WTC11 (cell line): ENCODE measurements around the gene AMHR2. TPM values are rescaled to one million over a fixed set of nuclear protein-coding genes. Genes with fewer than 3 reads are reported as not detected.

ENCODE experiments used
- ATAC-seq: fragments of 200-7000 bp; cut with Tn5 transposase; 2 replicates; pipeline ENCODE4 v1.10.0; 2021; ENCODE audit warnings: mild to moderate bottlenecking, moderate library complexity
- CTCF ChIA-PET: fragments of 300-600 bp; sonication (Branson Sonifier 250); formaldehyde crosslinking; loops from one replicate; lab custom pipeline; 2021; ENCODE audit warnings: antibody characterized with exemption; lab: Charles Lee
- POLR2A ChIA-PET: fragments of 350-600 bp; sonication (Branson Sonifier 250); formaldehyde crosslinking; loops from one replicate; lab custom pipeline; 2021; ENCODE audit warnings: antibody characterized with exemption; lab: Charles Lee
- DNase-seq: peaks from one replicate; pipeline ENCODE4 v3.0.0; 2021; ENCODE audit warnings: low spot score
- H3K27ac Mint-ChIP-seq: 2 replicates; pipeline ENCODE4 v1.8.0; 2021; ENCODE audit warnings: mixed read lengths
- H3K27me3 Mint-ChIP-seq: 2 replicates; pipeline ENCODE4 v1.8.0; 2021; ENCODE audit warnings: low read depth, mild to moderate bottlenecking, moderate library complexity, mixed read lengths
- H3K36me3 Mint-ChIP-seq: 2 replicates; pipeline ENCODE4 v1.8.0; 2021; ENCODE audit warnings: mixed read lengths
- H3K4me1 Mint-ChIP-seq: 2 replicates; pipeline ENCODE4 v1.8.0; 2022; ENCODE audit warnings: mixed read lengths
- H3K4me3 Mint-ChIP-seq: 2 replicates; pipeline ENCODE4 v1.8.0; 2021; ENCODE audit warnings: mild to moderate bottlenecking, moderate library complexity, mixed read lengths
- H3K9me3 Mint-ChIP-seq: 2 replicates; pipeline ENCODE4 v1.8.0; 2021; ENCODE audit warnings: mixed read lengths
- ELF4 ChIP-seq: sonication (generic); formaldehyde crosslinking; IDR thresholded peaks from 2 replicates; pipeline ENCODE4 v1.8.1; 2022; ENCODE audit warnings: low read depth, mild to moderate bottlenecking, moderate library complexity, missing genetic modification reagents
- FOXP1 ChIP-seq: sonication (generic); formaldehyde crosslinking; IDR thresholded peaks from 2 replicates; pipeline ENCODE4 v1.8.0; 2022; ENCODE audit warnings: missing genetic modification reagents, mild to moderate bottlenecking, moderate library complexity, borderline replicate concordance
- GRHL2 ChIP-seq: fragments of 250-450 bp; sonication (Bioruptor Pico); IDR thresholded peaks from 2 replicates; pipeline ENCODE4 v1.8.0; 2022; ENCODE audit warnings: mild to moderate bottlenecking, moderate library complexity; ENCODE audit not compliant: insufficient replicate concordance, severe bottlenecking
- JUN ChIP-seq: sonication (generic); formaldehyde crosslinking; IDR thresholded peaks from 2 replicates; pipeline ENCODE4 v1.8.0; 2023; ENCODE audit warnings: mild to moderate bottlenecking, missing genetic modification reagents
- NFYB ChIP-seq: sonication (generic); formaldehyde crosslinking; conservative IDR thresholded peaks from 2 replicates; pipeline ENCODE4 v1.8.0; 2022; ENCODE audit warnings: low read depth, missing genetic modification reagents
- NR1H2 ChIP-seq: sonication (generic); formaldehyde crosslinking; IDR thresholded peaks from 2 replicates; pipeline ENCODE4 v1.9.0; 2021; ENCODE audit warnings: mild to moderate bottlenecking, moderate library complexity, missing genetic modification reagents
- NR3C1 ChIP-seq: sonication (generic); formaldehyde crosslinking; conservative IDR thresholded peaks from 2 replicates; pipeline ENCODE4 v1.8.1; 2023; ENCODE audit warnings: low read depth, mild to moderate bottlenecking, missing genetic modification reagents
- RORB ChIP-seq: fragments of 250-450 bp; sonication (Bioruptor Pico); IDR thresholded peaks from 2 replicates; pipeline ENCODE4 v1.9.0; 2021; ENCODE audit warnings: mild to moderate bottlenecking
- TP53 ChIP-seq: sonication (generic); formaldehyde crosslinking; IDR thresholded peaks from 2 replicates; pipeline ENCODE4 v1.8.1; 2023; ENCODE audit warnings: mild to moderate bottlenecking, missing genetic modification reagents
- ZNF232 ChIP-seq: sonication (generic); formaldehyde crosslinking; IDR thresholded peaks from 2 replicates; pipeline ENCODE4 v1.8.0; 2022; ENCODE audit warnings: mild to moderate bottlenecking, missing genetic modification reagents
- ZNF317 ChIP-seq: sonication (generic); formaldehyde crosslinking; IDR thresholded peaks from 2 replicates; pipeline ENCODE4 v1.8.1; 2023; ENCODE audit warnings: low read depth, mild to moderate bottlenecking, moderate library complexity, missing genetic modification reagents, borderline replicate concordance
- ZNF396 ChIP-seq: fragments of 250-450 bp; sonication (Bioruptor Pico); IDR thresholded peaks from 2 replicates; pipeline ENCODE4 v1.8.0; 2021; ENCODE audit warnings: mild to moderate bottlenecking, moderate library complexity, borderline replicate concordance
- ZNF423 ChIP-seq: fragments of 250-450 bp; sonication (Bioruptor Pico); IDR thresholded peaks from 2 replicates; pipeline ENCODE4 v2.1.2; 2022; ENCODE audit warnings: mild to moderate bottlenecking, moderate library complexity
- total RNA-seq: library from RNA; stranded (reverse); gene quantifications from 3 replicates; pipeline ENCODE4 v1.2.3, GENCODE V29; 2021
- TF ChIP-seq, protein P1 (sequence below): fragments of 200-600 bp; IDR thresholded peaks from 2 replicates; pipeline ENCODE4 v1.8.0; 2022; ENCODE audit warnings: antibody characterized with exemption
- TF ChIP-seq, protein P2 (sequence below): sonication (generic); formaldehyde crosslinking; IDR thresholded peaks from 2 replicates; pipeline ENCODE4 v1.8.0; 2022; ENCODE audit warnings: missing genetic modification reagents
- TF ChIP-seq, protein P3 (sequence below): sonication (generic); formaldehyde crosslinking; IDR thresholded peaks from 2 replicates; pipeline ENCODE4 v1.8.1; 2022; ENCODE audit warnings: mild to moderate bottlenecking, missing genetic modification reagents, moderate library complexity, borderline replicate concordance
- TF ChIP-seq, protein P4 (sequence below): fragments of 250-450 bp; sonication (Bioruptor Pico); IDR thresholded peaks from 2 replicates; pipeline ENCODE4 v1.9.0; 2021; ENCODE audit warnings: mild to moderate bottlenecking
- TF ChIP-seq, protein P5 (sequence below): sonication (generic); formaldehyde crosslinking; IDR thresholded peaks from 2 replicates; pipeline ENCODE4 v1.8.0; 2022; ENCODE audit warnings: mild to moderate bottlenecking, missing genetic modification reagents
- TF ChIP-seq, protein P6 (sequence below): sonication (generic); formaldehyde crosslinking; IDR thresholded peaks from 2 replicates; pipeline ENCODE4 v1.8.0; 2023; ENCODE audit warnings: missing genetic modification reagents, mild to moderate bottlenecking, borderline replicate concordance

Gene AMHR2
- total RNA-seq, 1 experiment from 2014 or later = not detected

DNA sequence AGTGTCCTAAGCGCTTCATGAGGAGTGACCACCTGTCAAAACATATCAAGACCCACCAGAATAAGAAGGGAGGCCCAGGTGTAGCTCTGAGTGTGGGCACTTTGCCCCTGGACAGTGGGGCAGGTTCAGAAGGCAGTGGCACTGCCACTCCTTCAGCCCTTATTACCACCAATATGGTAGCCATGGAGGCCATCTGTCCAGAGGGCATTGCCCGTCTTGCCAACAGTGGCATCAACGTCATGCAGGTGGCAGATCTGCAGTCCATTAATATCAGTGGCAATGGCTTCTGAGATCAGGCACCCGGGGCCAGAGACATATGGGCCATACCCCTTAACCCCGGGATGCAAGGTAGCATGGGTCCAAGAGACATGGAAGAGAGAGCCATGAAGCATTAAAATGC is 12.7 kb upstream of the AMHR2 start (continued):
- TF ChIP-seq, protein P1, sequence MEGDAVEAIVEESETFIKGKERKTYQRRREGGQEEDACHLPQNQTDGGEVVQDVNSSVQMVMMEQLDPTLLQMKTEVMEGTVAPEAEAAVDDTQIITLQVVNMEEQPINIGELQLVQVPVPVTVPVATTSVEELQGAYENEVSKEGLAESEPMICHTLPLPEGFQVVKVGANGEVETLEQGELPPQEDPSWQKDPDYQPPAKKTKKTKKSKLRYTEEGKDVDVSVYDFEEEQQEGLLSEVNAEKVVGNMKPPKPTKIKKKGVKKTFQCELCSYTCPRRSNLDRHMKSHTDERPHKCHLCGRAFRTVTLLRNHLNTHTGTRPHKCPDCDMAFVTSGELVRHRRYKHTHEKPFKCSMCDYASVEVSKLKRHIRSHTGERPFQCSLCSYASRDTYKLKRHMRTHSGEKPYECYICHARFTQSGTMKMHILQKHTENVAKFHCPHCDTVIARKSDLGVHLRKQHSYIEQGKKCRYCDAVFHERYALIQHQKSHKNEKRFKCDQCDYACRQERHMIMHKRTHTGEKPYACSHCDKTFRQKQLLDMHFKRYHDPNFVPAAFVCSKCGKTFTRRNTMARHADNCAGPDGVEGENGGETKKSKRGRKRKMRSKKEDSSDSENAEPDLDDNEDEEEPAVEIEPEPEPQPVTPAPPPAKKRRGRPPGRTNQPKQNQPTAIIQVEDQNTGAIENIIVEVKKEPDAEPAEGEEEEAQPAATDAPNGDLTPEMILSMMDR = no peak
- TF ChIP-seq, protein P2, sequence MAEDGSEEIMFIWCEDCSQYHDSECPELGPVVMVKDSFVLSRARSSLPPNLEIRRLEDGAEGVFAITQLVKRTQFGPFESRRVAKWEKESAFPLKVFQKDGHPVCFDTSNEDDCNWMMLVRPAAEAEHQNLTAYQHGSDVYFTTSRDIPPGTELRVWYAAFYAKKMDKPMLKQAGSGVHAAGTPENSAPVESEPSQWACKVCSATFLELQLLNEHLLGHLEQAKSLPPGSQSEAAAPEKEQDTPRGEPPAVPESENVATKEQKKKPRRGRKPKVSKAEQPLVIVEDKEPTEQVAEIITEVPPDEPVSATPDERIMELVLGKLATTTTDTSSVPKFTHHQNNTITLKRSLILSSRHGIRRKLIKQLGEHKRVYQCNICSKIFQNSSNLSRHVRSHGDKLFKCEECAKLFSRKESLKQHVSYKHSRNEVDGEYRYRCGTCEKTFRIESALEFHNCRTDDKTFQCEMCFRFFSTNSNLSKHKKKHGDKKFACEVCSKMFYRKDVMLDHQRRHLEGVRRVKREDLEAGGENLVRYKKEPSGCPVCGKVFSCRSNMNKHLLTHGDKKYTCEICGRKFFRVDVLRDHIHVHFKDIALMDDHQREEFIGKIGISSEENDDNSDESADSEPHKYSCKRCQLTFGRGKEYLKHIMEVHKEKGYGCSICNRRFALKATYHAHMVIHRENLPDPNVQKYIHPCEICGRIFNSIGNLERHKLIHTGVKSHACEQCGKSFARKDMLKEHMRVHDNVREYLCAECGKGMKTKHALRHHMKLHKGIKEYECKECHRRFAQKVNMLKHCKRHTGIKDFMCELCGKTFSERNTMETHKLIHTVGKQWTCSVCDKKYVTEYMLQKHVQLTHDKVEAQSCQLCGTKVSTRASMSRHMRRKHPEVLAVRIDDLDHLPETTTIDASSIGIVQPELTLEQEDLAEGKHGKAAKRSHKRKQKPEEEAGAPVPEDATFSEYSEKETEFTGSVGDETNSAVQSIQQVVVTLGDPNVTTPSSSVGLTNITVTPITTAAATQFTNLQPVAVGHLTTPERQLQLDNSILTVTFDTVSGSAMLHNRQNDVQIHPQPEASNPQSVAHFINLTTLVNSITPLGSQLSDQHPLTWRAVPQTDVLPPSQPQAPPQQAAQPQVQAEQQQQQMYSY (CRISPR knock-in tag) = no peak
- TF ChIP-seq NR3C1 (CRISPR knock-in tag) (no peak), FOXP1 (CRISPR knock-in tag) (no peak), TP53 (CRISPR knock-in tag) (no peak), RORB (CRISPR knock-in tag) (no peak), JUN (CRISPR knock-in tag) (no peak), NR1H2 (CRISPR knock-in tag) (no peak), GRHL2 (no peak), ZNF232 (CRISPR knock-in tag) (no peak), NFYB (CRISPR knock-in tag) (no peak)
- TF ChIP-seq, protein P3, sequence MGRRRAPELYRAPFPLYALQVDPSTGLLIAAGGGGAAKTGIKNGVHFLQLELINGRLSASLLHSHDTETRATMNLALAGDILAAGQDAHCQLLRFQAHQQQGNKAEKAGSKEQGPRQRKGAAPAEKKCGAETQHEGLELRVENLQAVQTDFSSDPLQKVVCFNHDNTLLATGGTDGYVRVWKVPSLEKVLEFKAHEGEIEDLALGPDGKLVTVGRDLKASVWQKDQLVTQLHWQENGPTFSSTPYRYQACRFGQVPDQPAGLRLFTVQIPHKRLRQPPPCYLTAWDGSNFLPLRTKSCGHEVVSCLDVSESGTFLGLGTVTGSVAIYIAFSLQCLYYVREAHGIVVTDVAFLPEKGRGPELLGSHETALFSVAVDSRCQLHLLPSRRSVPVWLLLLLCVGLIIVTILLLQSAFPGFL (CRISPR knock-in tag) = no peak
- TF ChIP-seq, protein P4, sequence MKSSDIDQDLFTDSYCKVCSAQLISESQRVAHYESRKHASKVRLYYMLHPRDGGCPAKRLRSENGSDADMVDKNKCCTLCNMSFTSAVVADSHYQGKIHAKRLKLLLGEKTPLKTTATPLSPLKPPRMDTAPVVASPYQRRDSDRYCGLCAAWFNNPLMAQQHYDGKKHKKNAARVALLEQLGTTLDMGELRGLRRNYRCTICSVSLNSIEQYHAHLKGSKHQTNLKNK (CRISPR knock-in tag) = no peak

DNA sequence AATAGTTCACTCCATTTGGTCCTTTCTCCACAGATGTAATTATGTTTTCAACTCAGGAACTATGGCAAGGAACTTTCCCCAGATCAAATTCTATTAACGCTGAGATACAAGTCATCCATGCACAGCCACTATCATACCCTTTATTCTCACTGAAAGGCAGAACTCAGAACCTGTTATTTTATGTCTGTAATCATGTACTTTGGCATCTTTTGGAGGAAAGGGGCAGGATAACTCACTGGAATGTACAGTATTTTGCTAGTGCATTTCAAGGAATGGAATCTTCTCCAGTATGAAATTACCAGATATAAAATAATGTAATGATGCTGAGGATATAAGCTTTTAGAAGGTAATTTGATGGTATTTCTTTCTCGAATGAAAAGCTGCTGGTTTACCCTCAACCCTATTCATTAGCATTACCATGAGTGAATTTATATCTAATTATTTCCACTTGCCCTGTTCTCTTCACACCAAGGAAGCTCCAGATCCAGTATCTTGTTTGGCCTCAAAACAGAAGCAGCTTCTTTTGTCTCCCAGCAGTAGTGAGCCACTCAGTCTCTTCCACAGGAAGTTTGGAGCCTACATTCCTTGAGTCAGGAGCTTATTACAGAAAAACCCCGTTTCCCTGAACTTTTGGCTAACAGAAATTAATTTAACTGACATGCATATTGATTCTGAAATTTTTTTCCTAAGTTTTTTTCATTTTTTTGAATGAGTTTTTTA is 10.0 kb upstream of the AMHR2 start:
- Mint-ChIP-seq H3K36me3 (peaks cover 31% of the 10 kb centered on the region), H3K4me3 (no peak overlapping the region), H3K27ac (no peak overlapping the region), H3K9me3 (no peaks in the 10 kb centered on the region), H3K4me1 (peaks cover 18% of the 10 kb centered on the region), H3K27me3 (no peaks in the 10 kb centered on the region)
- ATAC-seq = no peak
- CTCF ChIA-PET = interaction anchor here (1.4 to 3.4 kb wide), 2 partner anchors 61 to 92 kb away, joined by 5 to 15 read pairs; partner anchors contain the start of gene AAAS
- POLR2A ChIA-PET = no interaction called here
- no peak for DNase-seq
- no peak for TF ChIP-seq NFYB (CRISPR knock-in tag)
- TF ChIP-seq, protein P5, sequence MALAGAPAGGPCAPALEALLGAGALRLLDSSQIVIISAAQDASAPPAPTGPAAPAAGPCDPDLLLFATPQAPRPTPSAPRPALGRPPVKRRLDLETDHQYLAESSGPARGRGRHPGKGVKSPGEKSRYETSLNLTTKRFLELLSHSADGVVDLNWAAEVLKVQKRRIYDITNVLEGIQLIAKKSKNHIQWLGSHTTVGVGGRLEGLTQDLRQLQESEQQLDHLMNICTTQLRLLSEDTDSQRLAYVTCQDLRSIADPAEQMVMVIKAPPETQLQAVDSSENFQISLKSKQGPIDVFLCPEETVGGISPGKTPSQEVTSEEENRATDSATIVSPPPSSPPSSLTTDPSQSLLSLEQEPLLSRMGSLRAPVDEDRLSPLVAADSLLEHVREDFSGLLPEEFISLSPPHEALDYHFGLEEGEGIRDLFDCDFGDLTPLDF (CRISPR knock-in tag) = no peak
- no peak for TF ChIP-seq ELF4
- TF ChIP-seq, protein P6, sequence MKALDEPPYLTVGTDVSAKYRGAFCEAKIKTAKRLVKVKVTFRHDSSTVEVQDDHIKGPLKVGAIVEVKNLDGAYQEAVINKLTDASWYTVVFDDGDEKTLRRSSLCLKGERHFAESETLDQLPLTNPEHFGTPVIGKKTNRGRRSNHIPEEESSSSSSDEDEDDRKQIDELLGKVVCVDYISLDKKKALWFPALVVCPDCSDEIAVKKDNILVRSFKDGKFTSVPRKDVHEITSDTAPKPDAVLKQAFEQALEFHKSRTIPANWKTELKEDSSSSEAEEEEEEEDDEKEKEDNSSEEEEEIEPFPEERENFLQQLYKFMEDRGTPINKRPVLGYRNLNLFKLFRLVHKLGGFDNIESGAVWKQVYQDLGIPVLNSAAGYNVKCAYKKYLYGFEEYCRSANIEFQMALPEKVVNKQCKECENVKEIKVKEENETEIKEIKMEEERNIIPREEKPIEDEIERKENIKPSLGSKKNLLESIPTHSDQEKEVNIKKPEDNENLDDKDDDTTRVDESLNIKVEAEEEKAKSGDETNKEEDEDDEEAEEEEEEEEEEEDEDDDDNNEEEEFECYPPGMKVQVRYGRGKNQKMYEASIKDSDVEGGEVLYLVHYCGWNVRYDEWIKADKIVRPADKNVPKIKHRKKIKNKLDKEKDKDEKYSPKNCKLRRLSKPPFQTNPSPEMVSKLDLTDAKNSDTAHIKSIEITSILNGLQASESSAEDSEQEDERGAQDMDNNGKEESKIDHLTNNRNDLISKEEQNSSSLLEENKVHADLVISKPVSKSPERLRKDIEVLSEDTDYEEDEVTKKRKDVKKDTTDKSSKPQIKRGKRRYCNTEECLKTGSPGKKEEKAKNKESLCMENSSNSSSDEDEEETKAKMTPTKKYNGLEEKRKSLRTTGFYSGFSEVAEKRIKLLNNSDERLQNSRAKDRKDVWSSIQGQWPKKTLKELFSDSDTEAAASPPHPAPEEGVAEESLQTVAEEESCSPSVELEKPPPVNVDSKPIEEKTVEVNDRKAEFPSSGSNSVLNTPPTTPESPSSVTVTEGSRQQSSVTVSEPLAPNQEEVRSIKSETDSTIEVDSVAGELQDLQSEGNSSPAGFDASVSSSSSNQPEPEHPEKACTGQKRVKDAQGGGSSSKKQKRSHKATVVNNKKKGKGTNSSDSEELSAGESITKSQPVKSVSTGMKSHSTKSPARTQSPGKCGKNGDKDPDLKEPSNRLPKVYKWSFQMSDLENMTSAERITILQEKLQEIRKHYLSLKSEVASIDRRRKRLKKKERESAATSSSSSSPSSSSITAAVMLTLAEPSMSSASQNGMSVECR (CRISPR knock-in tag) = no peak
- no peak for TF ChIP-seq ZNF317 (CRISPR knock-in tag)
- TF ChIP-seq, protein P1 = no peak
- no peak for TF ChIP-seq ZNF423 (CRISPR knock-in tag)
- no peak for TF ChIP-seq ZNF396 (CRISPR knock-in tag)
